Stimulated activated CD4-positive, alpha-beta T cell treated with anti-CD3 and anti-CD28 coated beads, Interleukin-1b, Interleukin-23, amount 100 ng/mL, for 48 hours (primary cell): ENCODE results near the gene COX15.
"Not testable (repeated sequence)": the region's sequence is repeated elsewhere in the genome, so short reads cannot be mapped to it uniquely, and the experiment has no call there.

ENCODE experiments used
- DNase-seq: peaks from one replicate; pipeline ENCODE4 v3.0.0-alpha.2; 2020

Gene COX15

DNA sequence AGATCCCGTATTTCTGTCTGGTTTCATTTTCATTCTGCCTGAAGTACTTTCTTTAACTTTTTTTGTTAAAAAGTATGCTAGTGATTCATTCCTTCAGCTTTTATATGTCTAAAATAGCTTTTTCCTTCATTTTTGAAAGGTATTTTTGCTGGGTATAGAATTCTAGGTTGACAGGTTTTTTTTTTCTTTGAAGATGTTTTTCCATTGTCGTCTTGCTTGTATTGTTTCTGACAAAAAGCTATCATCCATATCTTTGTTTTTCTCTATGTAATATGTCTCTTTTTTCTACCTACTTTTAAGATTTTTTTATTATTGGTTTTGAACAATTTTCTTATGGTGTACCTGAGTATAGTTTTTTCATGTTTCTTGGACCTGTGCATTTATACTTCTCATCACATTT, 8.3 kb upstream of the COX15 start:
- DNase-seq: no peak

DNA sequence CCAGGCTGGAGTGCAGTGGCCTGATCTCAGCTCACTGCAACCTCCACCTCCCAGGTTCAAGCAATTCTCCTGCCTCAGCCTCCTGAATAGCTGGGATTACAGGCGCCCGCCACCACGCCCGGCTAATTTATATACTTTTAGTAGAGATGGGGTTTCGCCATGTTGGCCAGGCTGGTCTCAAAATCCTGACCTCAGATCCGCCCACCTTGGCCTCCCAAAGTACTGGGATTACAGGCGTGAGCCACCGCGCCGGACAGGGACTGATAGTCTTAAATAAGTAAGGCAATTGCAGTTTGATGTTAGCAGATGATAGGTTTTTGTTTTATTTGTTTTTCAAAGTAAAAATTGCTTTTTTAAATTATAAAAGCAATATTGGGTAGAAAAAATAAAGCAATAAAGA, 2.2 kb upstream of the COX15 start:
- not testable (repeated sequence) for DNase-seq

DNA sequence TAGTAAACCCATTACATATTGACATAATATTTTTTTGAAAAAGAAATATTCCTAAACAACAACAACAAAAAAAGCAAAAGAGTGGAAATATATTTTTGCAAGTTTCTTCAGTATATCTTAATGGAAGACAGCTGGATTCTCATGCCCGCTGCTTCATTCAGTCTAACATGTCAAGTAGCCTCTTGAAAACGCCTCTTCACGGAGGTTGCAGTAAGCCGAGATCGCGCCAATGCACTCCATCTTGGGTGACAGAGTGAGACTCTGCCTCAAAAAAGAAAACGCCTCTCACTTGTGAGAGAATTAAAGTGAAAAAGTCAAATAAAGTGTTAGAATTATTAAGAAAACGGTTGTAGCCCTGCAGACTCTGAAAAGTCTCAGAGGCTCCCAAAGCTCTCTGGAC, 1.4 kb upstream of the COX15 start:
- DNase-seq: no peak

DNA sequence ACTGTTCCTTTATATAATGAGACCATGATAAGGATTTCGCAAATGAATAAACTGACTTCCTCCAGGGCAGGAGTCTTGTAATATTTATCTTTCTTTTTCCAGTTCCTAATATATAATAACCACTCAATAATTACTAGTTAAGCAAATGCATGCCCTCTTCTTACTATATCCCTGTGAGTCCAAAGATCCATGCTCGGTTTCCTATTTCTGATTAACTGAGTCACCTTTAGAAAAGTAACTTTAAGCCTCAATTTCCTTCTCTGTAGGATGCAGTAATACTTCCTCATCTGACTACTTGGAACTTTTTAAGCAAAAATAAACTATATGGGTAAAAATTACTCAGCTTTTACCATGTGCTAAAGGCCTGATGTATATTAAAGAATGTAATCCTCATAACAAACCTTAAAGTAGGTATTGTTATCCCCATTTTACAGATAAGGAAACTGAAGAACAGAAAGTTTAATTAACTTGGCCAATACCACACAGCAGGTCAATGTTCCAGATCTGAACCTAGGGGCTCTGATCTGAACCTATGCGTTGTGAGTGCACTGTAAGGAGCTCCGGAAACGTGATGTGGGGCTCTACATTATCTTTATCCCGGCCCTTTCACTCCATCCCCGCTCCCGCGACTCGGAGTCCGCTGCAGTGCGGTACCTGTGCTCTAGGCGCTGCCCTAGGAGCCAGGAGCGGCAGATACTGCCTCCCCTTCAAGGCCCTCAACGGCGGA, 458 bp downstream of the COX15 start:
- DNase-seq: no peak

DNA sequence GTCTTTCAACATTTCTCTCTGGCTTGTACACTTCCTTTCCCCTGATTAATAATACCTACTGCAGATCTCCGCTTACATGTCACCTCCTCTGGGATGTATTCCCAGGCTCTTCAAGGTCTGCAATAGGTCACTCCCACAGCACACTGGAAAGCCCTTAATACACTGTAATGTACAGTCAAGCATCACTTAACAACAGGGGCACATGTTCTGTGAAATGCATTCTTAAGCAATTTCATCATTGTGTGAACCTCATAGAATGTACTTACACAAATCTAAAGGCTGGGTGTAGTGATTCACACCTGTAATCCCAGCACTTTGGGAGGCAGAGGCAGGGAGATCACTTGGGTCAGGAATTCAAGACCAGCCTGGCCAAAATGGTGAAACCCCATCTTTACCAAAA, 1.9 kb downstream of the COX15 start:
- no peak for DNase-seq

DNA sequence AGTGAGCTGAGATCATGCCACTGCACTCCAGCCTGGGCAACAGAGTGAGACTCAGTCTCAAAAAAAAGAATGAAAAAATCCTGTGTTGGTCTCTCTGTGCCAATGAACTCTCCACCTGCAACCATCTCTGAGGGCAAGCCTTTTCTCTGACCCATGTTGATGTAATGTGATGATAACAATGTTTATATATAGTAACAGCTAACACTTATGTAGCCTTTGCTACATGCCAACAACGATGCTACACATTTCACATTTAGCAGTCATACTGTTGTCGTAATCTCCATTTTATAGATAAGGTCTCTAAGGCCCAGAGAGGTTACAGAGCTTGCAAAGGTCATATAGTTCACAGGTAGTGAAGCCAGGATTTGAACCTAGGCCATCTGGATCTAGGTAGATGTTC, 11.5 kb downstream of the COX15 start:
- no peak for DNase-seq

DNA sequence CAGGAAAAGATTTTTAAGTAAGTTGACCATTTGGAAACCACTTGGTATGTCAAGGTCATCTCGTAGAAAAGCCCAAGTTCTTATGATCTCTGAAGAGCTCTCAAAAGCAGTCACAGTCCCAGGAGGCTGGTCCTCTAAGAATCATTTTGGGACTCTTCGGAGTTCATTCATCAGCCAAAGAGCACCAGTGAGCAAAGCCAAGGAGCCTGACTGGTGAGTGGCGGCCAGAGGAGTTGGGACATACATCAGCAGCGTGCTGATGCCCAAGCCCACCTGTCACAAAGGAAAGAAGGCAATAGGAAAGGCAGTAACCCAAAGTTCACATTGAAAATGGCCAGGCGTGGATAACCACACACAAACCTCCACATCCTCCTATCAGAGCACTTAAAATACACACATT, 17.5 kb downstream of the COX15 start:
- DNase-seq: no peak

DNA sequence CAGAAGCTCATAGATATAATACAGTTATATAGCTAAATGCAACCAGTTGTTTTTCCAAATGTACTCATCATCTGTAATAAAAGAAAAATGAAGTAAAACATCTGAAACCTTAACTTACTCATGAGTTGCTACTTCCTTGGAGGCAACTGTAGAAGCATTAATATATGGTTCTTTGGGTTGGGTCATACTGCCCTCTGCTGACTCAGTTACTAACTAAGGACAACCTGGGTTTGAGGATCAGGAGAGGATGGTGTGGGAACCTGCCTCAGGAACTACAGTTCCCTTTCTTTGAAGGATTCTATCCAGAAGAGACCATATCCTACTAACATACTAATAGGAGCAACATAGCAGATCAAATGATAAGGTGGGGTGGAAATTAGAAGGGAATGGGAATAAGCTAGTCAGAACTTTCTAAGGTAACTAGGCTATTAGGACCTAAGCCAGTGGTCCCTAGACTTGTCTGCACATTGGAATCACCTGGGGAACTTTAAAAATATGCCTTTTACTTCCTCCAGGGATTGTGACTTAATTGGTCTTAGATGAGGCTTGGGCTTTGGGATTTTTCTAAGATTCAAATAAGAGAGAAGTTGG, 20.7 kb downstream of the COX15 start:
- DNase-seq: no peak

DNA sequence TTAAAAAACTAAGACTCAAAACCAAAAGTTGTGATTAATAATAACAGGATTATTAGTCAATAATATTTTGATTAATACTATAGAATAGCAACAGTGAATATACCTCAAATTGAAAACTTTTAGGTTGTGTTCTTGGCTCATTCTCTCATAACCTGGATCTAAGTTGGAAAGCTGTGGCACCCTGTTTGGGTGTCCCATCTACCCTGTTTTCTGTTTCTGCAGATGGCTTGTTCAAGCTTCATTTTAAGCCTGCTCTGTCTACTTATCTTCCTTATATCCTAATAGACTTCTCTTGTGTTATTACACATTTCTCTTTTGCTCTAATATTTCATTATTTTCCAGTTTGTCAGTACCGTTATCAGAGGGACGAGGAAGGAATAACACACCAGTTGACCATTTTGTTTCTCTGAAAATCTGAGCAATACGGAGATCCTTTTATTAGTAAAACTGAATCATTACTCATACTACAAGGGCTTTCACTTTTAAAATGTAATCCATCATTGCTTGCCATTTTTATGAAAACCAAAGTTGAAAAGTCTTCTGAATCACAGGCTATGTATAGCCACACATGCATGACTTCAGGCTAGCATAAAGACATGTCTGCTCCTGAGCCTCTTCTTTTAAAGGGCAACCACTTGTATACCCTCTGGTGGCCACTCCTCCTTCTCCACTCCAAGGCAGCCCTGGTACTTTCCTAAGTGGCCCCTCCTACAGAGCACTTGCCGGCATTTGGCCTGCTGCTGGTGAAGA, 22.3 kb downstream of the COX15 start:
- DNase-seq: peak; percentile 11

DNA sequence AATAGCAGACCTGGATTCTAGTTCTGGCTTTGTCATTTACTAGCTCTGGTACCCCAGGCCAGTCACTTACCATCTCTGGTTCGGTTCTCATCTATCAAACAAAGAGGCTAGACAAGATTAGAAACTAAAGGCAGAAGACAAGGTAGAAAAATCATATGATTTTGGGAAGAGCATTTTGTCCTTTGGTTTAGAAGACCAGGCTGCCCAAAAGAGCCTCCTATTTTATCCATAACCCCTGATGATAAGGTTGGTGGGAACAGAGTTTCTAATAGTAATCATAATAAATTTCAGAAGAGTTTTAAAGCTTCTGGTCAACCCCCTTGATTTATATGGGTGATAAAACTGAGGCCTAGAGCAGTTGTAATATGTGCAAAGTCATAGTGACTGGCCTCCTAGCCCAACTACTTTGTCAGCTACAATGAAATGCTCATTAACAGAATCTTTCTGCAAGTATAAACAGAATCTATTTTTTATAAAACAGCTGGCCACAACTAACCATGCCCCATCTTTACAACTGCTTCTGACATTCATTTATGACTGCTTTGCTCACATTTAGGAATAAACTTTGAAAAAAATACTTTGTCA, 23.4 kb downstream of the COX15 start:
- DNase-seq: no peak

DNA sequence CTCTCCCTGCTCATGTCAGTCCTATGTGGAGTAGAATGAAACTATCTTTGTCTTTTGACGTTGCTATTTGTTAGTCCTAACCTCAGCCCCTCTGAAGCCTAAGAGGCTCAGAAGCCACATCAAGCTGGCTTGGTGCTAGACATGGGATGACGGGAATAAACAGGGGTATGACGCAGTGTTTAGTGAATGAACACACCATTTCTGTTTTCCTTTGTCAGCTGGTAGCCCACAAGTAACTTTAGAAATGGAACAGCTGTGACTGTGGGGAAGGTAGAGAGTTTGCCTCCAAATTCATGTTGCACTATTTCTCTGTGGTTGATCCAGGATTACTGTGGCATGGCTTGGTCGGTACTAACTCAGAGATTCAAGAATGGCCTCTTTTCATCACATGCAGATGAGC, 31.3 kb downstream of the COX15 start:
- DNase-seq: no peak

DNA sequence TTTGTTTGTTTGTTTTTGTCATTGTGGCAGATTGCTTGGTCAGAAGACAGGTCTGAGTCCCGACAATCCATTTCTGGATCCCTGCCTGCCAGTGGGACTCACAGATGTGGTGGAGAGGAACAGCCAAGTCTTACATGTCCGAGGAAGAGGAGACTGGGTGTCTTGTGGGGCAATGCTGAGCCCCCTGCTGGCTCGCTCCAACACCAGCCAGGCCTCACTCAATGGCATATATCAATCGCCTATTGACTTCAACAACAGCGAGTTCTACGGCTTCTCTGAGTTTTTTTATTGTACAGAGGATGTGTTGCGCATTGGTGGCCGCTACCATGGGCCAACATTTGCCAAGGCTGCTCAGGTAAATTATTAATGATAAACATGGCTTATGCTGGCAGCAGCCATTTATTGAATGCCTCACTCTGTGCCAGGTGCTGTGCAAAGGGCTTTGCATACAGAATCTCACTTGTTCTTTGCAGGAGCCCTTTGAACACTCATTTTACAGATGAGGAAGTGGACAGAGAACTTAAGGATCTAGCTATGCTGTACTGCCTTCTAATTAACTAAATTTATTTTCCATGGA, 33.3 kb downstream of the COX15 start:
- no peak for DNase-seq

DNA sequence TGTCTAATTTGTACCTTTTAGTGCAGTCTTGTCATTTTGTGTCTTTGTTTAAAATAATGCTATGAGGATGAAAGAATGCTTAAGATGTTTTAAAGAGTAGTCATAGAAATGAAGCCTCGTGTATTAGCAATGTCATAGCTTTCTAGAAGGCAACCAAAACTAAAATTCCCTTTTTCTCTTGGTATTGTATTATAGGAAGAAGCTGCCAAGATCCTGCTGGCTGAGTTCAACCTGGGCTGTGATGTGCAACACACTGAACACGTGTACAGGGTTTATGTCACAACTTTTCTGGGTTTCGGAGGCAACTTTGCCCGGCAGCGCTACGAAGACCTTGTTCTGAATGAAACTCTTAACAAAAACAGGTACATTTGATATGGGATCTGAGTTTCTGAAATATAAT, 36.2 kb downstream of the COX15 start:
- no peak for DNase-seq

DNA sequence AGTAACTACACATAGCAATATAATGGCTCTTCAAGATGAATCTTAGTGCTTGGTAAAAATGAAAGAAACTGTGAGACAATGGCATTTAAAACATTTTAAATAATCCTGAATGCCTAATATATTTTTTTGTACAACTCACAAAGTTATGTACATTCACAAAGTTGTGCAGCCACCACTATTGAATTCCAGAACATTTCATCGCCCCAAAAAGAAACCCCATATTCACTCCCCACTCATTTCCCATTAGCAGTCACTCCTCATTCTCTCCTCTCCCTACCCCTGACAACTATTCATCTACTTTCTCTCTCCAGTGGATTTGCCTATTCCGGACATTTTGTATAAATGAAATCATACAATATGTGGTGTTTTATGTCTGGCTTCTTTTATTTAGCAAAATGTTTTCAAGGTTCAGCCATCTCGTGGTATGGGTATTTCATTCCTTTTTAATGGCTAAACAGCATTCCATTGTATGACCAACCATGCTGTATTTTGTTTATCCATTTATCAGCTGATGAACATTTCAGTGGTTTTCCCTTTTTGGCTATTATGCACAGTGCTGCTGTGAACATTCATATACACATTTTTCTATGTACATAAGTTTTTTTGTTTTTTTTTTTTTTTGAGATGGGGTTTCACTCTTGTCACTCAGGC, 37.9 kb downstream of the COX15 start:
- no peak for DNase-seq

DNA sequence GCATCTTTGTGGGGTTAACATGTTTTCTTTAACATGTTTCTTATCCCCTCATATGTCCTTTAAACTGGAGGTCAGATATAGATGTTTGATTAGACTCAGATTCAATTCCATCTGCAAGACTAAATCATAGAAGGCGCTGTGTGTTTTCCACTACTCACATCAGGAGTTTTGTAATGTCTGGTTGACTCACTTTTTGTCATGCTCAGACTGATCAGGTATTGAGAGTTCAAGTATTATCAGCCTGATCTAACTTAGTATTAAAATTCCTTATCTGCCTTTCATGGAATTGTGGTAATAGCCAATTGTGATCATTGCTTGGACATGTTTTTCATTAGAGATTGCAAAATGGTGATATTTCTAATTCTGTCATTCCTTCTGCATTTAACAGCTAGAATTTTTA, 42.5 kb downstream of the COX15 start:
- no peak for DNase-seq

DNA sequence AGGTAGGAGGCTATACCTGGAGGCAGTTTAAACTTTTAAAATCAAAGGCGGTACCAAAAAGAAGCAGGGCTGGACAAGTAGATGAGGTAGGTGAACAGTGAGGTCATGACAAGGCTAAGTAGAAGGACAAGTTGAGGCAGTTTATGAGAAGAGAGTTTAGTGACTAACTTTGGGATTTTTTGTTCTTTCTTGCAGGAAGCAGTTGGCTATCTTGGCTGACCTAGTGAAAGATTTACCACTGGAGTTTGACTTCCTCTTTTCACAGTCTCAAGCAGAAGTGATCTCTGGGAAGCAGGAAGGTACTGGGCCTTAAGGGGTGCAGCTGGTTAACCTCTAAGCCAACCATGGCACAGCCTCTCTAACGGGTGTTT, 46.3 kb downstream of the COX15 start:
- no peak for DNase-seq

DNA sequence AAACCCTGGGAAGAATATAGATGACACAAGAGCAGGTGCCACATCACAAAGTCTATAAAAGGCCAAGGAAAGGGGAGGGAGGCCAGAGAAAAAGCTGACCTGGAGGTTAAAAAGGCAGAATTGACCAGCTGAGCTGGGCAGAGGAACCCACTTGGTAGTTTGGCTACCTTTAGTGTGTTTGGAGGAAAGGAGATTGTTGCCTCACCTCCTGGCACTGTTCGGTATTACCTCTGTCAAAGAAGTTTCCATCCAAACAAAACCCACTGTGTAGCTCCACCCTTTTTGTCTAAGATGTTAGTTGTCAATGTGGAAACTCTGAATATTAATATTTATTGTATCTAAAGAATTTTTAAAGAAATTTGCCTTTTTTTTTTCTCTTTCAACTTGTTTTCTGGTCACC, 49.2 kb downstream of the COX15 start:
- DNase-seq: no peak
